NCI-H446 treated with DMSO at 0.1 percent for 48 hours (cell line): ENCODE measurements around the gene WDR62.

Experiments used
- DNase-seq: peaks from one replicate; lab custom pipeline; 2025; lab: John Stamatoyannopoulos, UW

Gene WDR62

GRCh38 chr19:36081385-36081784 is 26.7 kb downstream of the WDR62 start:
- no peak for DNase-seq

GRCh38 chr19:36081894-36082293 is 27.2 kb downstream of the WDR62 start:
- no peak for DNase-seq

GRCh38 chr19:36082916-36083315 is 28.2 kb downstream of the WDR62 start:
- DNase-seq, result no peak

GRCh38 chr19:36084231-36085009 is 29.7 kb downstream of the WDR62 start:
- DNase-seq, result no peak

GRCh38 chr19:36086326-36086725 is 31.6 kb downstream of the WDR62 start:
- no peak for DNase-seq

DNA sequence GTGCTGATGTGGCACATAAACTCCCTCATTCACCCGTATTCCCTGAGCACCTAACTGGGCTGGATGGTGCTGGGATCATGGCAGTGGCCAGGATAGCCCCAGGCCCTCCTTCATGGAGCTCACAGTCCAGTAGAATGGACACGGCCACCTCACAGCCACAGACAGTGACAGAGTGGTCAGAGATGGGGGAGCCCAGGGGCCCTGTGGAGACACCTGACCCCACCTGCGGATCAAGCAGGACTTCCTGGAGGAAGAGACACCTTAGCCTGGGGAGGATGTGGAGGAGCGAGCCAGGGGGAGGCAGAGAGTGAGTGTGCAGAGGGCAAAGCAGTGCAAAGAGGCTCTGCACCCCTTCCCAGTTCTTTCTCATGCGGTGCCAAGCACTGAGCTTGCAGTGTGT is 35.1 kb downstream of the WDR62 start:
- no peak for DNase-seq

DNA sequence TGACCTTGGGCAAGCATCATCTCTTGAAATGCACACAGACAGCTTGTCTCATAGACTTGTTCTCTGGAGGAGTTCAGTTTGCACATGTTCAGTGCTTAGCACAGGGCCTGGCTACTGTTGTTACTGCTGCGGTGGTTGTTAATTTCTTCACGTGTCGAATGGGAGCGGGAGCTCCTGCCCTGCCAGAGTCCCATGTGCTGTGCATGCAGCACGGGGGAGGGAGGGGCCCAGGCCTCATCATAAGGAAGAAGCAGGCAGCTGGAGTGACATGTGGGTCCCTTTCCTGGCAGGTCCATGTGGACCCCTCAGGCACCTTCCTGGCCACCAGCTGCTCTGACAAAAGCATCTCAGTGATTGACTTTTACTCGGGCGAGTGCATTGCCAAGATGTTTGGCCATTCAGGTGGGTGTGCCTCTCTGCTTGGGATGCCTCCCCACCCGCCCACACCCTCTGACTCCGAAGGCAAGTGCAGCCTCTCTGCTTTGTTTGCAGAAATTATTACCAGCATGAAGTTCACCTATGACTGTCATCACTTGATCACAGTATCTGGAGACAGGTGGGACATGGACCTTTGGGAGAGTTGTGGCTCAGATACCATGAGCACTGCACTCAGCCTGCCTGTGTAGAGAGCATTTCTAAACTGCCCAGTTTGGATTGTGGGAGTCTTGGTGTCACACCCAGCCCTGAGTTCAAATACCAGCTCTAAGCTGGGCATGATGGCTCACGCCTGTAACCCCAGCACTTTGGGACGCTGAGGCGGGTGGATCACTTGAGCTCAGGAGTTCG is 36.4 kb downstream of the WDR62 start:
- no peak for DNase-seq

DNA sequence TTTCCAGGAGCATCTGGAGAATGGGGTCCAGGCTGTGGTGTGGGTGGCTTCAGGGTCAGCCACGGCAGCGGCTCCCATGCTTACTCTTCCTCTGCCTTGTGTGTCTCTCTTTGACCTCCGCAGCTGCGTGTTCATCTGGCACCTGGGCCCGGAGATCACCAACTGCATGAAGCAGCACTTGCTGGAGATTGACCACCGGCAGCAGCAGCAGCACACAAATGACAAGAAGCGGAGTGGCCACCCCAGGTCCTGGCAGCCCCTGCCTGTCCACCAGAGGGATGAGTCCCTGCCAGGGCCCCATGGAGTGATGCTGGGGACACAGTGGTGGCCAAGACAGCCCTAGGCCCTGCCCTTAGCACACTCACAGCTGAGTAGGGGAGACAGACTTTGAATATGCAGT is 37.9 kb downstream of the WDR62 start:
- DNase-seq, result no peak

GRCh38 chr19:36093146-36093662 is 38.5 kb downstream of the WDR62 start:
- no peak for DNase-seq

GRCh38 chr19:36093687-36094086 is 39.0 kb downstream of the WDR62 start:
- no peak for DNase-seq

GRCh38 chr19:36097036-36097435 is 42.3 kb downstream of the WDR62 start:
- DNase-seq, result no peak

DNA sequence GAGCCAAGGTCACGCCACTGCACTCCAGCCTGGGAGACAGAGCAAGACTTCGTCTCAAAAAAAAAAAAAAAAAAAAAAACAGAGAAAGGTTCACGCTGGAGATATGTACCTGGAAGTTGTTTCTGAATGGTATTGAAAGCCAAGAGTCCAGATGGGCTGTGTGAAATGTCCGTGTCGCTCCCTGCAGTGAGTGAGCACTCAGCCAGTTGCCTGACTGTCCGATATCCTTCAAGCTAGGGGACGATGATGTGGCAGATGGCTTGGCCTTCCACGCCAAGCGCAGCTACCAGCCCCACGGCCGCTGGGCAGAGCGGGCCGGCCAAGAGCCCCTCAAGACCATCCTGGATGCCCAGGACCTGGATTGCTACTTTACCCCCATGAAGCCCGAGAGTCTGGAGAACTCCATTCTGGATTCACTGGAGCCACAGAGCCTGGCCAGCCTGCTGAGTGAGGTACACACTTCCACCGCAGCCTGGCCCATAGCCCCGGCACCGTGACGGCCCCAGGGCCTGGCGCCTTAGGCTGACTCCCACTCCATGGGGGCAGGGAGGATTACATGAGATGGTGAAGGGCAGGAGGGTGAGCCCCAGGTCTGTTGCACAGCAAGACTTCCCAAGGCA is 44.6 kb downstream of the WDR62 start:
- no peak for DNase-seq

DNA sequence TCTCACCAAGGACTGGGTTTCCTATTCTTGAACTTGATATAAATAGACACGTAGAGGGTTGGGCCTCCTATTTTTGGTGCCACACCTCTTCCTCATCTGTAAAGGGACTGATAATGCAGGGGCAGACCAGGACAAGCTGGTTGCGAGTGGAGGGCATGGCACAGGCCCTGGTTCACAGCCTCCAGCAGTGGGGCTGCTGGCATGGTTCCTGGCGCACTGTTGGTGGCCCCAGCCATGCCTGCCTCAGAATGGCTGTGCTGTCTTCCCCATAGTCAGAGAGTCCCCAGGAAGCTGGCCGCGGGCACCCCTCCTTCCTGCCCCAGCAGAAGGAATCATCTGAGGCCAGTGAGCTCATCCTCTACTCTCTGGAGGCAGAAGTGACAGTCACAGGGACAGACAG is 45.8 kb downstream of the WDR62 start:
- no peak for DNase-seq

GRCh38 chr19:36101550-36102327 is 47.0 kb downstream of the WDR62 start:
- DNase-seq, result no peak

DNA sequence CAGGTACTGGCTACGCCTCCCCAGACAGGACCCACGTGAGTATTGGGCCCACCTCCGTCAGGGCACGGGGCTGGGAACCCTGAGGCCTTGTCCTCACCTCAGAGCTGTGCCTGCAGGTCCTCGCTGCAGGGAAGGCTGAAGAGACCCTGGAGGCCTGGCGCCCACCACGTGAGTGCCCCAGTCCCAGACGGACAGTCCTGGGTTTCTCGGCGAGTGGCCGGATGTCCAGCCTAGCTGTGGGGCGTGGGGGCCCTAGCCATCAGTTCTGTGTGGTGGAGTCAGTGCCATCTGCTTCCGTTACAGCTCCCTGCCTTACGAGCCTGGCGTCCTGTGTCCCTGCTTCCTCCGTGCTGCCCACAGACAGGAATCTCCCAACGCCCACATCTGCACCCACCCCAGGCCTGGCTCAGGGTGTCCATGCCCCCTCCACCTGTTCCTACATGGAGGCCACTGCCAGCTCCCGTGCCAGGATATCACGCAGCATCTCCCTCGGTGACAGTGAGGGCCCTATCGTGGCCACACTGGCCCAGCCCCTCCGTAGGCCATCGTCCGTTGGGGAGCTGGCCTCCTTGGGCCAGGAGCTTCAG is 48.4 kb downstream of the WDR62 start:
- no peak for DNase-seq

DNA sequence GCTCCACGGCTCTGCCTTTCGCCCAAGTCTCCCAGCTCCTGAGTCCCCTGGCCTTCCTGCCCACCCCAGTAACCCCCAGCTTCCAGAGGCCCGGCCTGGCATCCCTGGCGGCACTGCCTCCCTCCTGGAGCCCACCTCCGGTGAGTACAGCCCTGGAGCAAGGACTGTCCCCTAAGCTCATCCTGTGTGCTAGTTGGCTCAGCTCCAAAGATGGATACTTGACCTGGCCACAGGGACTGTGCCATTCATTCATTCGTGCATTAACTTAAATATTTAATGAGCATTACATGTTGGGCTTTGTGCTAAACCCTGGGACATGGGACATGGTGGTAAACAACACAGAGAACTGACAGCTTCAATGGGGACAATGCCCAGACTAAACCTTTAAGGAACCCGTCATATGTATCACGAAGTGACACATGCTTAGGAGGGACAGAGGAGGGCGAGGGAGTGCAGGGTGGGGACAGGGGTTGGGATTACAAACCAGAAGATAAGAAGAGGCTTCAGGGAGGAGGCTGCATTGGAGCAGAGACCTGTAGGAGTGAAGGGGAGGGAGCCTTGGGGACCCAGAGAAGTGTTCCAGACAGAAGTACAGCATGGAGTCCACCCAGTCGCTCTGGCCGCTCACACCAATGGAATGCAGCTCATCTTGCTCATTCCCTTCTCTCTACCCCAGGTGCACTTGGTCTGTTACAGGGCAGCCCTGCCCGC is 49.3 kb downstream of the WDR62 start:
- no peak for DNase-seq

DNA sequence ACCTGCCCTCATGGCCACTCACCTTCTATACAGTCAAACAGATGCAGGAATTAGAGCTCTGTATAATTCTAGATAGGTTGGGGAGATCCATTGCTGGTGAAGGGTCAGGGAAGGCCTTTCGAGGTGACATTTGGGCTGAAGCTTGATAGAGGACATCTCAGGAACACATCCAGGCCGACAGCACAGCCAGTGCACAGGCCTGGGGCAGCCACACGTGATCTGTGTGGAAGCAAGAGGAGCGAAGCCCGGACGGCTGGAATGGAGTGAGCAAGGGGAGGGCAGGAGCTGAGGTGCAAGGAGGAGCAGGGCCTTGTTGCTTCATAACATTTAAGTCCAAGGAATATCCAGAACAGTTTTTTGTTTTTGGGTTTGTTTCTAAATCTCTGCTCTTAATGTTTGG is 51.7 kb downstream of the WDR62 start:
- no peak for DNase-seq

- DNase-seq, result no peak
These were observed 52.3 kb downstream of the WDR62 start for GRCh38 chr19:36106991-36107390.

GRCh38 chr19:36108684-36109083 is 54.0 kb downstream of the WDR62 start:
- no peak for DNase-seq

DNA sequence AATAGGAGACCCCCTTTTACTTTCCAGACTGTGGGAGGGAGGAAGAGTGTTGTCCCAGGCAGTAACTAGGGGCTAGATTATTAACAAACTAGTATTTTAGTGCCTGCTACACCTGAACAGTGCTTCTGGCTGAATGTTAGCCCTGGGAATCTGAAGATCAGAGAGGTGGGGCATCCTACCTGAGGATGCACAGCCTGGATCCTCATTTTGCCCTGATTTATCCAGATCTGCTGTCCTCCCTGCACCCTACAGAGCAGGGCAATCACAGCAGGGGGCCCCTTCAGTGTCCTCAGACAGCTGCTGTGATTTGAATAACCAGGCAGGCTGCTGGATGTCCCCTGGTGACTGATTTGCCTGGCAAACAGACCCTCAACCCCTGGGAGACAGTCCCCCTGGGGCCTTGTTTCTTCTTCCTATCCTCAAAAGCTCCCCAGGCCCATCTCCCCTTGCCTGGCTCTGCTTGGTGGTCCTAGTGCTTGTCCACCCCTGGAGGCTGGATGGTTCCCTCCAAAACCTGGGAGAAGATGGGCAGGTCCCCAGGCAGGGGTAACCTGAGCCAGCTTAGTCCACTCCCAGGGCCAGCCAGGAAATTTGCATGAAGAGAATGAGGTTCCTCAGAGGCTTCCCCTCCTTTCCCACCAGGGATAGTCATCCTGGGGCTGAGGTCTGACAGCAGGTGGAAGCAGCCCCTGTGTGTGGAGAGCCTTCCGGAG is 55.9 kb downstream of the WDR62 start, which contains the start of gene OVOL3:
Gene OVOL3 (plus strand): TSS at position 657 of the 713 bp plus-strand sequence. CDS start 60 bp downstream, outside the sequence.
- DNase-seq, result no peak
